Activated CD8-positive, alpha-beta memory T cell treated with anti-CD3 and anti-CD28 coated beads for 4 hours (primary cell): ENCODE data around the gene ADGRF1.
"Not testable (repeated sequence)": the region's sequence is repeated elsewhere in the genome, so short reads cannot be mapped to it uniquely, and the experiment has no call there.

Source experiments
- DNase-seq, 2 donors: peaks; one replicate each; pipeline ENCODE4 v3.0.0-alpha.2; 2020; ENCODE audit warnings: low read depth in 2 of 2

ADGRF1 gene

DNA sequence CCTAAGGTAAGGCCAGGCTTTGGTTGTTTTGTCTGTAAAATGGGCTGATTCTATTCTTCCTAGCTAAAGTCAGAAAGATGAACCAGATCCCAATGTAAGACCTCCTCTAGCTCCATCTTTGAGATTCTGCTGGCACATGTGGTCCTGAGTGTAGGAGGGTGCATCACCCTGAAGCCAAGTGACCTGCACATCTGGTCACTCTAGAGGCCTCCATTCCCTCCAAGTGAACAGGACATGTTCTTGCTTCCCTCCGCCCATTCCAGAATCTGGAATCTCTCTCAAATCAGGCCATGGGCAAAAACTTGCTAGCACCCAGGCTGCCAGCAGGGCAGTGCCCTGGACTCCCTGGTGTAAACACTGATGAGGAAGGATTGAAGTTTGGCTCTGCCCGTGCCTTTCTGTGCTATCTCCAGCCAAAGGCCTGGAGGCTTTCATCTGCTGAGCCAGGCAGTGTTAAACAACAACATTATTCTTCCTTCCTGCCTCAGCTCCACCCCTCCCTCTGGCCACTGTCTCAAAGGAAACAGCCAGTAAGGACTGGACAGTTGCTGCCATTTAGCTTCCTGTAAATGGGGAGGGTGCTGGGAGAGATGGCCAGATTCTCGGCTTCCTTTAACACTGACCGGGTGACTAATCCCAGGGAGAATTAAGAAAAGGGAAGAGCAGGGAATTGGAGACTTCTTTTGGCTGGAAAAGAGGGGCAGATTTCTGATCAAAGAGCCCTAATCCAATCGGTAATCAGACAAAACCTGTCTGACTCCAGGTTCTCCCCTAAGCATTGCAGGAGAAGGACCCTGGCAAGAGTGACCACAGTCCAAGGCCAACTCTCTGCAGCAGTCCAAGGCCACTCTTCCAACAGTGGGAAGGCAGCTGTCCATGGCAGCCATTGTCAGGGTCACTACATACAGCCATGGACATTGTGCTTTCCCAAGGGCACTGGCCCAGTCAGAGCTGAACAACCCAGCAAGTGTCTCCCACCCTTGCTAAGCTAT lies 19.5 kb upstream of the ADGRF1 start:
- DNase-seq, result no peak

DNA sequence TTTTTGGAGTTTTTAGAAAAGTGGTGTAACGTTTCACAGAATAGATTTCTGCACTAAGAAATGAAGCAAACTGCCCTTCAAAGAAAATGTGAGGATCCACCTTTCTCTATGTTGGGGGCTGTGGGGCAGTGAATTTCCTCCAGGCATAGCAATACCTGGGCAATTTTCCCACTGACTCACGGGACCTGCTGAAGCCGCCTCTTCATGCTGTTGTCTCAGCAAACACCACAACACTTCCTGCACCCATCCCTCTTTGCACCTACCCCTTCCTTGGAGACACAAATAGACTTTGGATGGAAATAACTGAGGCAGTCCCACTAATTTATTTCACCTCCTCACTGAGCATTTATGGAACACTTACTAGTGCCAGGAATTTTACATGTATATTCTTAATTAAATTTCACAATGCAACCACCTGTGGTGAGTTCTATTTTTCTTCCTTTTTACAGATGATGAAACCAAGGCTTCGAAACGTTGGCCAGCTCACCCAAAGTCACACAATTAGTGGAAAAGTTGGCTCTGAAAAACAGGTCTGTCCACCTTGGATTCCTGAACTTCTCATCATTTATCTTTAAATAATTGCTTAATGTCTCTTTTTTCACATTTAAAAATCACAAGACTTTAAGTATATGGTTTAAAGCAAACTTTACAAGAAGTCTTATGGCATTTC lies 17.2 kb upstream of the ADGRF1 start:
- no peak for DNase-seq

DNA sequence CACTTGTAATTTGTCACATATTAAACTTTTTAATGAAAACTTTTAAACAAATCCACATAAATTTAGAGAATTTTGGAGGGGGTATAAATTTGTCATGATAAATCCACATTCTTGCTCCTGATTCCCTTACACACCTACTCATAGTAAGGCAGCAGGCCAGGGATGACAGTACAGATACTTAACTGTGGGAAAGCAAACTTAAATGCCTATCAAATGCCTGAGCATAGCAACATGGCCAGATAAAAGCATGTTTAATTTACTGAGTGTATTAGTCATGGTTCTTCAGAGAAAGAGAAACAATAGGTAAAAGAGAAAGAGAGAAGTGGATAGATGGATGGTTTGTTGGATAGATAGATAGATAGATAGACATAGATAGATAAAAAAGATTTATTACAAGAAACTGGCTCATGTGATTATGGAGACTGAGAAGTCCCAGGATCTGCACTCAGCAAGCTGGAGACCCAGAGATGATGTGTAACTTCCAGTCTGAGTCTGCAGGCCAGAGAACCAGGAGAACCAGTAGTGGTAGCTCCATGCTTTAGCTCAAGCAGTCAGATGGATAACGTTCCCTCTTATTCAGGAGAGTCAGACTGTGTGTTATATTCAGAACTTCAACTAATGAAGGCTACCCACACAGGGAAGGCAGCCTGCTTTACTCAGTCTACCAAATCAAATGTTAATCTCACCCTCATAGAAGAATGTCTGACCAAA lies 15.9 kb upstream of the ADGRF1 start:
- DNase-seq, result no peak

DNA sequence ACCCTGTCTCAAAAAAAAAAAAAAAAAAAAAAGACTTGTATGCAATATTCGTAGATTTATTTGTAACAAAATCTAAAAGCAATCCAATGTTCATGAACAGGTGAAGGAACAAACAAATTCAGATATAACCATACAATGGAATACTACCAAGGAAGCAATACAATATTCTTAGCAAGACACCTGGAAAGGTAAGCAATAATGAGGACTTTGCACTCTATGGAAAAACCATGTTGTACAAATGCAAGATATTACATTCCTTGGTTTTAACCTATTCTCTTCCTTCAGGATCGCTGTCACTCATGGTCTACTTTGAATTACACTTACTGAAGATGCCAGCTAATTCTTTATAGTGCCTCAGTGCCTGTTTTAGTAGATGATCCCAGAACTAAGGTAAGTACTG lies 14.7 kb upstream of the ADGRF1 start:
- DNase-seq, result no peak

DNA sequence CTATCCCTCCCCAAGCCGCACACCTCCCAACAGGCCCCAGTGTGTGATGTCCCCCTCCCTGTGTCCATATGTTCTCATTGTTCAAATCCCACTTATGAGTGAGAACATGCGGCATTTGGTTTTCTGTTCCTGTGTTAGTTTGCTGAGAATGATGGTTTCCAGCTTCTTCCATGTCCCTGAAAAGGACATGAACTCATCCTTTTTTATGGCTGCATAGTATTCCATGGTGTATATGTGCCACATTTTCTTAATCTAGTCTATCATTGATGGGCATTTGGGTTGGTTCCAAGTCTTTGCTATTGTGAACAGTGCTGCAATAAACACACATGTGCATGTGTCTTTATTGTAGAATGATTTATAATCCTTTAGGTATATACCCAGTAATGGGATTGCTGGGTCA lies 12.2 kb upstream of the ADGRF1 start:
- not testable (repeated sequence) for DNase-seq

DNA sequence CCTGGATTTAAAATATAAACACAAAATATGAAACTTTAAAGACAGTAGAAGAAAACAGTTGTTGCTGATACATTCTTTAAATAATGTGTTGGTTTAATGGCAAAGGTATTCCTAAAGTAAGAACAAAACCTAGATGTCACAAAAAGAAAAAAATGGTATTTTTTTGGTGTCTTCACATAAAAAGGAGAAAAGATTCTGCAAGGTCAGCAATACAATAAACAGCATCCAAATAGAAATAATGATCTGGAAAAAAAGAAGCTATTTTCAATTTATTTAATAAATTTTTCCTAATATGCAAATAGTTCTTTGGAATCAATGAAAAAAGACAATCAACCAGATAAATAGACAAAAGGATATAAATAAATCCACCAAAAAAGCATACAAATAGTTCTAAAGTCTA lies 6.5 kb upstream of the ADGRF1 start:
- DNase-seq, result no peak

DNA sequence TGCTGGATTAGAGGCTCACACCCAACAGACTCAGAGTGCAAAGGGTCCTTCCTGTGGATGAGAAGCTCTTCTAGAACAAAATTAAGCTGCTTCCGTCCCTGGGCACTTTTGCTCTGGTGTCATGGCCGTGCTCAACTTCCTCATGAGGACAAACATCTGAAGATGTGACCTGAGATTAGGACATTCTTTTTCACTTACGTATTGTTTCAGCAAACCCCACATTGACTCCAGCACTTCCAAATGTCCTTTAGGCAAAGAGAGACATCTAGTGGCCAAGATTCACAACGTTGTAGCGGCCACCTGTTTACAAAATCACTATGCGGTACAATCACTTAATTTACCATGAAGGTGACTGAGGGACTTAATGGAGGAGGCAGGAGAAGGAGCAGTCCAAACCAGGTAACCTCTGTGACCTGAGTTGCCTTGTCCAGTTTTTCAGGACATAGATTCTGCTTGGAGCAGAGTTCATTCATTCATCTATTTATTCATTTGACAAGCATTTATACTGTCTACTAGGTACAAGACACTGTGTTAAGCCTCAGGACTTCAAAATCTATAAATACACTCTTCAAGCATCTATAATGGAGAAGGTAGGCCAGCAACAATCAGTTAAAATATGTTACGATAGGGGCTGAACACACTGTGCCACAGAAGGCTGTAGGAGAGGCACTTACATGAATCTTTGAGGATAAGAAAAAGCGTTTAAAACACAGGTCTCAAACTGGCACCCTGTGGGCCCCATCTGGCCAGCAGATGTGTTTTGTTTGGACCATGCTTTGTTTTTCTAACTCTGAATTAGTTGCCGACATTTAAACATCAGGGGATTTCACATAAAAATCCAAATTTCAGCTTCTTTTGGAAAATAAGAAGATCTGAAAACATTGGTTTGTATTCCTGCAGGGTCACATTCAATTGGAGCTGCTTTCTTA lies 5.6 kb upstream of the ADGRF1 start:
- DNase-seq, result no peak

DNA sequence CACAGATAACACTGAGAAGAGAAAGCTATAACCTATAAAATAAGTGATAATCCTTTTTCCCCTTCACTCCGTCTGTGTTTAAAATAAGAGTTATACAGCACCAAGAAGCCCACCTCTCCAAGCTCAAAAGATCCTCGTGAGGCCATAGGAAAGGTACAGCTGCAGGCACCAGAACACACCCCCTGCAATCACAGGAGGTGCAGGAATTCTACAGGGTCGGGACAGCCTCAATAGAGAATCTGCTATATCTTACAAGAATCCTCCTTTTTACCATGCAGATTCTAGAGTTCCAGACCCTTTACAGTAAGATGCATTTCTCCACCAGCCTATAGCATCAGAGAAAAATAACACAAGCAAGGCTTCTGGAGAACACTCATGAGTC lies 5.0 kb upstream of the ADGRF1 start:
- no peak for DNase-seq

DNA sequence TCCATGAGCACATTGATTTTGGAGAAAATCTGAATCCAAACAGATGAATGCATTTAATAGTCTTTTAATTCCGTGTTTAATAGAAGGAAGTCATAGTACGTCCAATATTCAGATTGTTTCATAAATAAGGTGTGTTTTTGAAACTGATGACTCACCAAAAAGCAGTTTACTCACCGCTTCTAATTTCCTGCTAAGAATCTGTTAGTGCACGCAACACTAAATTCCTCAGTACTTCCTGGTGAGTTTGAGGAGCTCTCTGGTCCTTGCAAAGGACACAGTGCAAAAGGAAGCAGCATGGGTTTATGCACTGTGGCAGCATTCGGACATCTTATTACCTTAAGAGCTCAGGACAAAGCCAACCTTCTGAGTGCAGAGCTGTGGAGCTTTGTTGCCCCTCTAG lies 2.3 kb upstream of the ADGRF1 start:
- no peak for DNase-seq

DNA sequence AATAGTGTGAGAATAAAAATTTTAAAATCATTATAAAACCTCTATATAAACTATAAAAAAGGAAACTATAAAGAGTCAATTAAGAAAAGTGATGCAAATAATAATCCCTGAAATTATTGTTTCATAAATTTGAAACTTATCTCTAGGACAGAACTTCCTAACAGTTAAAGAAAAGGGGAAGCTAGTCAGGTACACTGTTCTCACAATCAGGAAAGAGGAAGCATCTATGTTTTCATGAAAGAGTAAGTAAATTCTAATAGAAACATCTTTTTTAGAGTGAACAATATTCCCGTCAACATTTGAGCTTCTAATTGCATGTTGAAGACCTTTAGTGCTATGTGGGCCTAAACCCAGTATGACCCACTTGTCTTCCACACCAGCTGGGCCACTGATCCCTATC lies 1.2 kb upstream of the ADGRF1 start:
- no peak for DNase-seq

DNA sequence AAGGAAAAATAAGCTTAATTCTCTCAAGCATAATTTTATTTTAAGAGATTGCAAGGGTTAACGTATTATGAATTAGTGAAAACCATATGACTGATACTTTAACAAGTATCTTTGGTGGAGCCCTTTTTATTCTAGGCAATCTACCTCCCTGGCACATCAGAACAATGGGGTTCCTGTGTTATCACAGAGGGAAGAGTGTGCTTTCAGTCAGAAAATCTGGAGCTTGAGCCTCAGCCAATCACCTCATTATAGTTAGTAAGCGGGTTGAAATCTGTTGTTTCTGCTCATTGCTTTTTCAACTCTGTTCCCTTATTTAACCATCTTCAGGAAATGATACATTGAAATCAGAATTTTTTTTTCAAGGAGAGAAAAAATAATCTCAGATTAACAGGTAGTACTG lies 391 bp downstream of the ADGRF1 start:
- DNase-seq, result no peak

DNA sequence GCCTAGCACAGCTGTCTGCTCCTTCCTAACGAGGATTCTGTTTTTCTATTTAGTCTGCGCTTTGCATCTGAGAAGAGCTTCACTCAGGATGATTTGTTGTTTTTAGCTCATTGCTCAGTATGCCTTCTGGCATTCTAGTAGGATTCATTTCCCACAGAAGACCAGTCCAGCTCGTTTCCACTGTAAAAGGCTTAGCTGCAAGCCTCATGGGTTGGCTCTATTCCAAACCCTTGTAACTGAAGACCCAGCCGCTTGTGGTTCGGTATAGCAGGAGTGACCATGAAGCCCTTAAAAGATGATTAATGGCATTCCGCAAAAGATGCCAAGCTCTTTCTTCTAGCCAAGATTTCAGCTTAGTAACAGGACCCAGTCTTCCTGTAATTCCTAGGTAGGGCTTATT lies 7.2 kb downstream of the ADGRF1 start:
- DNase-seq, result no peak

DNA sequence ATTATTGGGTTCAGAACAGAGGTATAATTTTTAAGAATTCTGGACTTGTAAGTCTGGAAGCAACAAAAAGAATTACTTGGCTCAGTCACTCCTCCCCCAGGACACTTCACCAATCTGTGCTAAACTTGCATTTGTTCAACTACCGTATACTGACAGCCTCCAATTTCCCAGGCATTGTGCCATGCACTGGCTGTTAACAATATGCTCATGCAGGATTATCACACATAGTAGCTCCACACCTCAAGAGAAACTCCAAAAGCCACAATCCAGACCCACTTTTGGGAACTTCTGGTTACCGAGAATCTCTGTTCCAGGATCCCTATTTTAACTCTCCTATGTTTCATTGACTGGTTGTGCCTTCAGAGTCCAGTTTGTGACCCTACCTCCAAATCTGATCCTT lies 7.7 kb downstream of the ADGRF1 start:
- no peak for DNase-seq

DNA sequence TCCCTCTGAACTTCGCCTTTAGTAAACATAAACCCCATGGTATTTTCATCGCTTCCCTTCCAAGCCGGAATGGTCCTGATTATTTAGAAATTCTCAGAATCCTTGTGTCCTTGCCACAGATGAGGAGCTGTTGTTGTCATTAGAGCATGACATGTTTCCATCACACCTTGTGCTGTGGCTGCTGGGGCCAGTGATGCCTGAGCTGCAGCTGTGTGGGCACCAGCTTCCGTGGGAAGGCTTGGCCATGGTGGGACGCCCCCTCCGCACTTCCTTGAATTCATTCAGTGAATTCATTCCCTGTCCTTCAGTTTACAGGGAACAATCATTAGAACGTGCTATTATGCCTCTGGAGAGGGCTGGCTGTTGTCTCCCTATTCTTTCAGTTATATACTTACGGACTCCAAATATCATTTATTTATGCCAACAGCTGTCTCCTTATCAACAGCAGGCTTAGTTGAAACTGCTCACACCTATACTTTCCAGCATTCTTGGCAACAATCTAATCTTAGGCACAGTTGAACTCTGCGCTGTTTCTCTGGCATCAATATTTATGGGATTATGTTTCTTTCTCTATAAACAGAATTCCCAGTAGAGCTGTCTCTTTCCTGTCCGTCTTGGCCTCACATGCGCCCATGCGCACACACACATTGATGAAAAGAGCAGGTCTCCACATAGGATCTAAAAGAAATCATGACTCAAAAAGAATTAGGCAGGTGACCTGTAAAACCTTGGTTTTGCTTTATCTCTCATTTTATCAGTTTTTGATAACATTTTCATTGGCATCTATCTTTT lies 9.0 kb downstream of the ADGRF1 start:
- no peak for DNase-seq

DNA sequence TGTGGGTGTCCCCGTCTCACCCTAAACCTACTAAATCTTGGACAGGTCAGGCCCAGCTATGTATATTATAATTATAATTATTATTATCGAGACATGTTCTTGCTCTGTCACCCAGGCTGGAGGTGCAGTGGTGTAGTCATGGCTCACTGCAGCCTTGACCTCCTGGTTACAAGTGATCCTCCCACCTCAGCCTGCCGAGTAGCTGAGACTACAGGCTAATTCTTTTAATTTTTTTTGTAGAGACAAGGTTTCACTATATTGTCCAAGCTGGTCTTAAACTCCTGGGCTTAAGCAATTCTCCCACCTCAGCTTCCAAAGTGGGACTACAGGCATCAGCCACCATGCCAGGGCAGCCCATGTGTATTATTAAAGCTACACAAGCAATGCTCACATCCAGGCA lies 10.5 kb downstream of the ADGRF1 start:
- no peak for DNase-seq

DNA sequence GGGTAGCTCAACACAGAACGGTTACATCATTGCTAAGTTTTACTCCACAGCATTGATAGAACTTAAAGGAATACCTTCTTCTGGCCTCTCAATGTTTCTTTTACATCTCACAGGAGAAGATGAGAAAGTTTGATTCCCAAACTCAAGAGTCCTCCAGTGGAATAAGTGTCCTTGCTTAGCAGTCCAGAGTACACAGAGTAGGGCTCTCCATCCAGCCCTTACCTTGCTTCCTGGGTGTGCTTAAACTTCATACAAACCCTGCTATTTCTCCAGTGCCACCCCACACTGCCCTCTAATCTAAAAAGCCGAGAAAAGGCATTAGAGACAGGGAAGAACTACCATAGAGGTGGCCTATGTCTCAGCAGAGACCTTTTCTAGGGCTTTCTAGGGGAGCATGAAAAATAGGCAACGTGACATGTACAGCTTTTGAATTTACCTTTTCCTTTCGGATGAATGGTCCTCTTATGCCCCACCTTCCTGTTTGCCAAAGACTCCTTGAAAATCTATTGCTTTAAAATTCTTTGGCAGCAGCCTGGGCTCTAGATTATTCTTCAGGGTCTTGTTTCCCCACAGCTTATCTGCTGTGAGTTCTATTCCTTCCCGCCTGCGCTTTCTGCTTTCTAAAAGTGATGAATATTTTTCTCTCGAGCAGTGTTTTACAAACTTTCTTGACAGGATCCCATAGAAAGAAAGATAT lies 12.1 kb downstream of the ADGRF1 start:
- no peak for DNase-seq

DNA sequence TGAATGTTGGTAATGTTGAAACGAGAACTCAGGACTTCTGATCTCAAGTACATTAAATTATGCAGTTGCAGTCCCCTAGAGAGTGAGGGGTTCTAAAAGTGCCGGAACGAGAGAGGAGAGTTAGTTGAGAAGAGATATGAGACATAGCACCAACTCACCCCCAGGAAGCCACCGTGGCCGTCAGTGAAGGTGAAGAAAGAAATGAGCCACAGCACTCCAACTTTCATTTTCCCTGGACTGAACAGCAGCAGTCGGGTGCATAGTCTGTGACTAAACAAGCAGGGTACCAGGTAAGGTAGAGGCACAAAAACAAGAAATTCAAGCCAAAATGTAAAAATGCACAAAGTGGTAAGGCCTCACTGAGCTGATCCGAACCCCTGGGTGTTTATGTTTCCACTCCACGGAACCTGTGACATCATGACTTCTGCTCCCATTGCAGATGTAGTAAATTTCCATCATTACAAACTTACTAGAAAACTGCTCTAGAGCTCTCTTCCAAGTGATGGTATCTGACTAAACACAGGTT lies 13.2 kb downstream of the ADGRF1 start:
- no peak for DNase-seq

DNA sequence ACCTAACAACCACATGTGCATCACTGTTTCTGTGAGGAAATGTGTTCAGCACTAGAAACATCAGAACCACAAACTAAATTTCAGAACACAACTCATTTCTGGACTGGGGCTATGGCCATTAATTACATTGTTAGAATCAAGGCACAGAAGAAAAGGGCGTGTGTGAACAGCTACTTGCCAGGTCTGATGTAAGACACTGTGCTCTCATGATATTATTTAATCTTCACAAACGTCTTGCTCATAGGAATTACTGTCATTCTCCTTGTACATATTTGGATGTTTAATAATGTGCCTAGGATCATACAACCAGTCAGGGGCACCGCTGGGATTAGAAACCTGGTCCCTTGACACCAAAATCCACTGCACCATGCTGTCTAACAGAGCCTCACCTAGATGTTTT lies 14.8 kb downstream of the ADGRF1 start:
- no peak for DNase-seq

DNA sequence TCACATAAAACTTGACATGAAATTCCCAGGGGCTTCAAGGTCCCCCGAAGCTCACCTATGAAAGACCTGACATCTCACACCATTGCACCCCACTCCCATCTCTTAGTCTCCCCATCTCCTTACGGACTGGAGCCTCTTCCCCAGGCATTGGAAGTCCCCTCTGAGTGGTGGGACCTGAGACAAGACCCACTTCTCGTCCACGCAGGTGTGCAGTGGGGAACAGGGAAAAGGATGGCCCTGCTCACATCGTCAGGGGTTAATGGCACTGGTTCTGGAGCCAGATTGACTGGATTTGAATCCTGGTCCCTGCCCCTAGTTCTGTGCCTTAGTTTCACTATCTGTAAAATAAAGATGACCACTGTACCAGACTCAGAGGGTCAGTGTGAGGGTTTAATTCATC lies 15.5 kb downstream of the ADGRF1 start:
- no peak for DNase-seq

DNA sequence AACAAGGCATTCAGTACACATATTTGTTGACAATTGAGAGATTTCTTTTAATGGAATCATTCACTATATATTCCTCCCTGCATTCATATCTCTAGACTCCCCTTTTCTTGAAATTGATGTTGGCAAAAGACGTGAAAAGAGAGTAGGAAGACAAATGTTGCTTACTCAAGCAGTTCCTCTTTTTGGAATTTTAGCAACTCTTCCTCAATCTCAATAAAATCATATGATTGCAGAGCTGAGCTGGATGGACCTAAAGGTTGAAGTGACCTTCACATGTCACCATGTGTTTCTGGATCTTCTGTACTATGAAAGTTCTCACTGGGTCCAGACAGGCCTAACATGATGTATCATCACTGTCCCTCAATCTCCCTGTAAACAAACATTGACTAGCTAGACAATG lies 18.6 kb downstream of the ADGRF1 start:
- DNase-seq, result no peak
